Peyer's patch (tissue), 4 donors: ENCODE data around the gene RMND1.

Experiments used
- POLR2A ChIP-seq, 2 donors: fragments of 450-650 bp; IDR thresholded peaks; one replicate each; pipeline ENCODE4 v1.5.1; 2017; ENCODE audit warnings: antibody characterized with exemption in 2 of 2, mild to moderate bottlenecking in 2 of 2, moderate library complexity in 2 of 2
- TF ChIP-seq, protein P1 (sequence below), 6 experiments: fragments of 450-650 bp in 4 of 6; fragments of 200-600 bp in 2 of 6; sonication (generic) in 1 of 6; IDR thresholded peaks; one replicate each; pipeline ENCODE4 v1.5.1; 2017 to 2019; ENCODE audit warnings: antibody characterized with exemption in 6 of 6, mild to moderate bottlenecking in 3 of 6, moderate library complexity in 1 of 6

DNA sequence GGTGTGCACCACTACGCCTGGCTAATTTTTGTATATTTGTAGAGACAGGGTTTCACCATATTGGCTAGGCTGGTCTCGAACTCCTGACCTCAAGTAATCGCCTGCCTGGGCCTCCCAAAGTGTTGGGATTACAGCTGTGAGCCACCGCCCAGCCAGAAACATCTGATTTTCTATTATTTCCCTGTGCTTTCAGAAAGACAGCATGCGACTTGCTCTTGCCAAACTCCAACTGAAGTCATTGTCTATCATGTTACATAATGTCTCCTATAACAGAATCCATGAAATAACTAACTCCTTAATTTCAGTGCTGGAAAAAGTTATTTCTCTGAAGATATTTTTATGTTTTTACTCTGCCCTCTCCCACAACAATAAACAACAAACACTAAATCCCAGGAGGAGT lies 8.5 kb downstream of the RMND1 start:
- no peak for TF ChIP-seq POLR2A (IDR thresholded peaks at IDR 0.05)
- TF ChIP-seq, protein P1, sequence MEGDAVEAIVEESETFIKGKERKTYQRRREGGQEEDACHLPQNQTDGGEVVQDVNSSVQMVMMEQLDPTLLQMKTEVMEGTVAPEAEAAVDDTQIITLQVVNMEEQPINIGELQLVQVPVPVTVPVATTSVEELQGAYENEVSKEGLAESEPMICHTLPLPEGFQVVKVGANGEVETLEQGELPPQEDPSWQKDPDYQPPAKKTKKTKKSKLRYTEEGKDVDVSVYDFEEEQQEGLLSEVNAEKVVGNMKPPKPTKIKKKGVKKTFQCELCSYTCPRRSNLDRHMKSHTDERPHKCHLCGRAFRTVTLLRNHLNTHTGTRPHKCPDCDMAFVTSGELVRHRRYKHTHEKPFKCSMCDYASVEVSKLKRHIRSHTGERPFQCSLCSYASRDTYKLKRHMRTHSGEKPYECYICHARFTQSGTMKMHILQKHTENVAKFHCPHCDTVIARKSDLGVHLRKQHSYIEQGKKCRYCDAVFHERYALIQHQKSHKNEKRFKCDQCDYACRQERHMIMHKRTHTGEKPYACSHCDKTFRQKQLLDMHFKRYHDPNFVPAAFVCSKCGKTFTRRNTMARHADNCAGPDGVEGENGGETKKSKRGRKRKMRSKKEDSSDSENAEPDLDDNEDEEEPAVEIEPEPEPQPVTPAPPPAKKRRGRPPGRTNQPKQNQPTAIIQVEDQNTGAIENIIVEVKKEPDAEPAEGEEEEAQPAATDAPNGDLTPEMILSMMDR (IDR thresholded peaks at IDR 0.05) = no peak
